HepG2 (cell line): ENCODE data around the gene SMIM36. TPM values are rescaled to one million over a fixed set of nuclear protein-coding genes. Genes with fewer than 3 reads are reported as not detected.

ENCODE experiments used
- ATAC-seq: fragments of 200-7000 bp; cut with Tn5 transposase; 3 replicates; pipeline ENCODE4 v1.9.1; 2020; ENCODE audit warnings: mild to moderate bottlenecking, moderate library complexity
- BruUV-seq: library from RNA; stranded (reverse); fragments of 400-500 nt; replicated peaks from 2 replicates; lab custom pipeline; 2021; lab: Mats Ljungman, UMichigan
- CTCF ChIA-PET: fragments of 300-600 bp; formaldehyde crosslinking; extraction: SDS; loops from one replicate; lab custom pipeline; 2021; ENCODE audit warnings: low total read pairs, inconsistent platforms, low intra/inter-chr PET ratio; lab: Yijun Ruan, JAX
- POLR2A ChIA-PET: fragments of 350-600 bp; sonication (Branson Sonifier 250); formaldehyde crosslinking; loops from one replicate; lab custom pipeline; 2020; ENCODE audit warnings: antibody characterized with exemption, inconsistent platforms; lab: Yijun Ruan, JAX
- DNase-seq: peaks from one replicate; pipeline ENCODE4 v3.0.0-alpha.2; 2015; ENCODE audit warnings: low spot score
- FAIRE-seq: peaks from 3 replicates; lab custom pipeline; 2011; peaks lifted over from hg19 to GRCh38; lab: Jason Lieb, UNC
- H2AFZ ChIP-seq: one replicate; pipeline ENCODE4 v1.6.1; 2011; ENCODE audit warnings: low read length, inconsistent platforms
- H3K27ac ChIP-seq: fragments of 300-600 bp; 3 replicates; pipeline ENCODE4 v1.8.0; 2011; ENCODE audit warnings: mixed run types, mild to moderate bottlenecking, mixed read lengths, low read length, inconsistent platforms; ENCODE audit not compliant: insufficient read depth; ENCODE audit errors: extremely low read length
- H3K27me3 ChIP-seq, 2 experiments: fragments of 200-600 bp in 1 of 2; 2 replicates in 1 of 2; 3 replicates in 1 of 2; pipeline versions ENCODE4 v1.6.0 to v1.8.0; 2011; ENCODE audit warnings: low read length in 2 of 2, mild to moderate bottlenecking in 2 of 2, moderate library complexity in 2 of 2, inconsistent platforms in 1 of 2; ENCODE audit not compliant: insufficient read depth in 2 of 2, control insufficient read depth in 1 of 2
- H3K36me3 ChIP-seq, 2 experiments: fragments of 200-600 bp in 1 of 2; replicated peaks in 1 of 2; 2 replicates in 1 of 2; 3 replicates in 1 of 2; pipeline versions ENCODE4 v1.5.1 to v1.8.0; 2011; ENCODE audit warnings: low read length in 2 of 2, inconsistent platforms in 1 of 2; ENCODE audit not compliant: insufficient read depth in 2 of 2, control insufficient read depth in 1 of 2
- H3K4me1 ChIP-seq: 2 replicates; pipeline ENCODE4 v1.5.1; 2012; ENCODE audit warnings: low read length, inconsistent platforms; ENCODE audit not compliant: insufficient read depth
- H3K4me2 ChIP-seq: 2 replicates; pipeline ENCODE4 v1.6.0; 2011; ENCODE audit warnings: low read depth, low read length, inconsistent platforms
- H3K4me3 ChIP-seq, 3 experiments: fragments of 200-600 bp in 1 of 3; sonication (generic), shearing (Covaris generic) in 1 of 3; replicated peaks in 1 of 3; 2 replicates each; pipeline ENCODE4 v1.5.1; 2011 to 2016; ENCODE audit warnings: low read length in 3 of 3, inconsistent platforms in 2 of 3, low read depth in 2 of 3, mild to moderate bottlenecking in 2 of 3, control low read depth in 1 of 3, mixed read lengths in 1 of 3; ENCODE audit not compliant: insufficient read depth in 1 of 3
- H3K79me2 ChIP-seq: one replicate; pipeline ENCODE4 v1.6.1; 2011; ENCODE audit warnings: low read length, inconsistent platforms; ENCODE audit not compliant: insufficient read depth
- H3K9ac ChIP-seq: 2 replicates; pipeline ENCODE4 v1.6.0; 2011; ENCODE audit warnings: mild to moderate bottlenecking, low read depth, low read length, inconsistent platforms; ENCODE audit not compliant: insufficient read depth
- H3K9me3 ChIP-seq: 2 replicates; pipeline ENCODE4 v1.5.1; 2012; ENCODE audit warnings: mild to moderate bottlenecking, low read length
- H4K20me1 ChIP-seq: 2 replicates; pipeline ENCODE4 v1.6.0; 2011; ENCODE audit warnings: inconsistent platforms, mild to moderate bottlenecking, low read length, moderate library complexity; ENCODE audit not compliant: insufficient read depth
- ATF3 ChIP-seq: sonication (generic); formaldehyde crosslinking; IDR thresholded peaks from 2 replicates; pipeline ENCODE4 v1.4.0; 2020; ENCODE audit warnings: missing genetic modification reagents
- KMT2B ChIP-seq: IDR thresholded peaks from 2 replicates; pipeline ENCODE4 v1.6.1; 2016; ENCODE audit warnings: missing genetic modification reagents, missing compliant biosample characterization
- MBD4 ChIP-seq: IDR thresholded peaks from 2 replicates; pipeline ENCODE4 v1.6.1; 2012; ENCODE audit warnings: low read length, inconsistent platforms, borderline replicate concordance
- NR1H2 ChIP-seq: sonication (generic); formaldehyde crosslinking; IDR thresholded peaks from 2 replicates; pipeline ENCODE4 v1.8.1; 2022; ENCODE audit warnings: low read depth, missing genetic modification reagents, borderline replicate concordance
- PCBP2 ChIP-seq: fragments of 200-400 bp; formaldehyde crosslinking; optimal IDR thresholded peaks from 2 replicates; pipeline ENCODE3; 2018; ENCODE audit warnings: low read length, low read depth; ENCODE audit not compliant: poor library complexity, severe bottlenecking
- SMAD3 ChIP-seq: sonication (generic); formaldehyde crosslinking; IDR thresholded peaks from 2 replicates; pipeline ENCODE4 v1.4.0; 2020; ENCODE audit warnings: missing genetic modification reagents
- SP5 ChIP-seq: IDR thresholded peaks from 2 replicates; pipeline ENCODE4 v1.6.1; 2016; ENCODE audit warnings: low read depth, borderline replicate concordance
- SRY ChIP-seq: sonication (generic); formaldehyde crosslinking; IDR thresholded peaks from 2 replicates; pipeline ENCODE4 v1.8.0; 2022; ENCODE audit warnings: mild to moderate bottlenecking, missing genetic modification reagents
- ZNF12 ChIP-seq: sonication (generic); formaldehyde crosslinking; IDR thresholded peaks from 2 replicates; pipeline ENCODE4 v1.5.0; 2020; ENCODE audit warnings: missing genetic modification reagents
- ZNF296 ChIP-seq: sonication (generic); formaldehyde crosslinking; conservative IDR thresholded peaks from 2 replicates; pipeline ENCODE4 v1.5.0; 2020; ENCODE audit warnings: mild to moderate bottlenecking, missing genetic modification reagents
- ZNF3 ChIP-seq: IDR thresholded peaks from 2 replicates; pipeline ENCODE4 v1.7.0; 2017; ENCODE audit warnings: inconsistent platforms
- ZNF496 ChIP-seq: sonication (generic); formaldehyde crosslinking; IDR thresholded peaks from 2 replicates; pipeline ENCODE4 v1.8.1; 2023; ENCODE audit warnings: mild to moderate bottlenecking, moderate library complexity, missing genetic modification reagents; ENCODE audit not compliant: insufficient replicate concordance
- ZNF552 ChIP-seq: sonication (generic); formaldehyde crosslinking; IDR thresholded peaks from 2 replicates; pipeline ENCODE4 v1.9.0; 2022; ENCODE audit warnings: missing genetic modification reagents, mild to moderate bottlenecking, borderline replicate concordance
- ZNF558 ChIP-seq: sonication (generic); formaldehyde crosslinking; IDR thresholded peaks from 2 replicates; pipeline ENCODE4 v1.9.0; 2022; ENCODE audit warnings: mild to moderate bottlenecking, missing genetic modification reagents, borderline replicate concordance
- ZNF737 ChIP-seq: sonication (generic); formaldehyde crosslinking; IDR thresholded peaks from 2 replicates; pipeline ENCODE4 v1.5.0; 2020; ENCODE audit warnings: missing genetic modification reagents, mild to moderate bottlenecking, borderline replicate concordance
- WGBS: methylation state at CpG from one replicate; pipeline ENCODE4 v1.1.6; 2017; ENCODE audit warnings: low lambda C conversion rate; 5-methylcytosine and 5-hydroxymethylcytosine counted together
- in situ Hi-C: cut with HindIII; loops from 2 replicates; pipeline ENCODE4 v1.10.0; 2017; ENCODE audit warnings: low pct_unique_long_range_greater_than_20kb; ENCODE audit not compliant: extremely low pct_ligation_motif_present
- intact Hi-C: fragments of 100-400 bp; cut with micrococcal nuclease; formaldehyde crosslinking; loops from one replicate; pipeline ENCODE4 v1.10.0; 2022; ENCODE audit not compliant: unreplicated experiment
- polyA plus RNA-seq, 8 experiments: library from polyadenylated mRNA; depleted of rRNA in 3 of 8; stranded (reverse) in 7 of 8; unstranded in 1 of 8; fragments of >200 nt; fragmentation: Illumina TruSeq in 4 of 8; extraction: Trizol in 4 of 8; gene quantifications; 2 replicates each; pipeline versions ENCODE4 v1.2.1 to v1.2.3, GENCODE V29; 2011 to 2016; ENCODE audit warnings: low read depth in 4 of 8, missing spikeins in 1 of 8, mixed read lengths in 1 of 8; ENCODE audit not compliant: insufficient read depth in 1 of 8
- total RNA-seq, 5 experiments: library from RNA; depleted of rRNA; stranded (reverse); fragments of >200 nt; fragmentation: Illumina TruSeq; extraction: Trizol; gene quantifications; 2 replicates each; pipeline ENCODE4 v1.2.3, GENCODE V29; 2016; ENCODE audit warnings: low read depth in 1 of 5

The SMIM36 gene
- total and polyA plus RNA-seq, 2 of the 13 experiments (the other 11 are each of a cell fraction or from before 2014, with no cell fraction given) = not detected

- no peak for TF ChIP-seq PCBP2
- peak; percentile 89; the same call in 1 of the 2 replicates for TF ChIP-seq ZNF3
These were observed 9.2 kb upstream of the SMIM36 start (continued) for GRCh38 chr17:55520402-55520801.

- Histone ChIP-seq H3K9ac (no peak overlapping the region), H3K4me2 (no peak overlapping the region), H4K20me1 (no peaks in the 10 kb centered on the region), H3K27ac (no peak overlapping the region), H3K79me2 (no peaks in the 10 kb centered on the region), H3K4me3 (no peak overlapping the region), H2AFZ (no peak overlapping the region), H3K36me3 (no peaks in the 10 kb centered on the region), H3K9me3 (no peaks in the 10 kb centered on the region), H3K4me1 (peaks cover 16% of the 10 kb centered on the region), H3K27me3 (peaks cover 0 to 33% of the 10 kb centered on the region in 2 experiments)
- ATAC-seq = no peak
- no TSS peak for BruUV-seq
- 29% methylated on average over 5 of the region's 5 CpGs for WGBS
- CTCF ChIA-PET = no interaction called here
- FAIRE-seq = no peak
- TF ChIP-seq ZNF552 (CRISPR knock-in tag) (no peak), ZNF12 (no peak), ZNF558 (CRISPR knock-in tag) (no peak), ZNF296 (CRISPR knock-in tag) (no peak), SMAD3 (CRISPR knock-in tag) (no peak), ZNF737 (CRISPR knock-in tag) (no peak), SP5 (CRISPR knock-in tag) (no peak), KMT2B (CRISPR knock-in tag) (no peak), MBD4 (no peak), ZNF496 (CRISPR knock-in tag) (no peak), NR1H2 (no peak), ATF3 (CRISPR knock-in tag) (no peak), SRY (CRISPR knock-in tag) (no peak)
- in situ Hi-C loops (loop anchor here (10.0 kb wide), 1 partner anchor 524 kb away; no protein-coding TSS in a partner anchor), intact Hi-C loops (no loop called here)
- POLR2A ChIA-PET = no interaction called here
- DNase-seq = no peak
These were observed 7.3 kb upstream of the SMIM36 start for GRCh38 chr17:55518510-55518909.
